PC-9 (cell line): ENCODE data around the gene HSPA4. TPM values are rescaled to one million over a fixed set of nuclear protein-coding genes. Genes with fewer than 3 reads are reported as not detected.

Experiments used
- BruUV-seq: library from RNA; stranded (reverse); fragments of 400-500 nt; replicated peaks from 2 replicates; lab custom pipeline; 2021; lab: Mats Ljungman, UMichigan
- CTCF ChIA-PET: fragments of 300-600 bp; sonication (Branson Sonifier 250); formaldehyde crosslinking; loops from one replicate; lab custom pipeline; 2022; ENCODE audit warnings: antibody characterized with exemption; lab: Charles Lee
- POLR2A ChIA-PET: fragments of 300-600 bp; sonication (Branson Sonifier 250); formaldehyde crosslinking; loops from one replicate; lab custom pipeline; 2022; ENCODE audit warnings: antibody characterized with exemption; ENCODE audit not compliant: unreplicated experiment; lab: Charles Lee
- DNase-seq, 2 experiments: peaks; one replicate each; pipeline versions ENCODE4 v3.0.0 to v3.0.0-alpha.2; 2015 to 2022; ENCODE audit warnings: mixed read lengths in 1 of 2
- H2AFZ ChIP-seq: fragments of 200-600 bp; sonication (generic); 2 replicates; pipeline ENCODE4 v1.8.1; 2017; ENCODE audit warnings: antibody characterized with exemption
- H3F3A ChIP-seq: fragments of 200-600 bp; sonication (generic); 2 replicates; pipeline ENCODE4 v1.8.1; 2017; ENCODE audit warnings: antibody characterized with exemption, mild to moderate bottlenecking, low read depth; ENCODE audit not compliant: insufficient read depth
- H3K27ac ChIP-seq: fragments of 200-600 bp; sonication (generic); 2 replicates; pipeline ENCODE4 v1.6.1; 2016; ENCODE audit warnings: mixed run types
- H3K27me3 ChIP-seq: fragments of 200-600 bp; sonication (generic); 2 replicates; pipeline ENCODE4 v1.6.1; 2016; ENCODE audit warnings: low read depth, mixed run types; ENCODE audit not compliant: insufficient read depth
- H3K36me3 ChIP-seq: fragments of 200-600 bp; sonication (generic); 2 replicates; pipeline ENCODE4 v1.6.1; 2016; ENCODE audit warnings: low read depth, mixed run types
- H3K4me1 ChIP-seq: fragments of 200-600 bp; sonication (generic); replicated peaks from 2 replicates; pipeline ENCODE4 v1.6.1; 2016; ENCODE audit warnings: mixed run types; ENCODE audit not compliant: insufficient read depth
- H3K4me2 ChIP-seq: fragments of 200-600 bp; sonication (generic); 2 replicates; pipeline ENCODE4 v1.6.1; 2017; ENCODE audit warnings: mixed run types
- H3K4me3 ChIP-seq: fragments of 200-600 bp; sonication (generic); 2 replicates; pipeline ENCODE4 v1.6.1; 2016; ENCODE audit warnings: mixed run types
- H3K79me2 ChIP-seq: fragments of 200-600 bp; sonication (generic); 2 replicates; pipeline ENCODE4 v1.6.1; 2017; ENCODE audit warnings: low read depth, mixed run types
- H3K9me2 ChIP-seq: fragments of 200-600 bp; sonication (generic); 2 replicates; pipeline ENCODE4 v1.8.1; 2017; ENCODE audit warnings: mild to moderate bottlenecking; ENCODE audit not compliant: insufficient read depth
- H3K9me3 ChIP-seq: fragments of 200-600 bp; sonication (generic); 2 replicates; pipeline ENCODE4 v1.8.1; 2016; ENCODE audit warnings: low read depth; ENCODE audit not compliant: insufficient read depth
- H4K20me1 ChIP-seq: fragments of 200-600 bp; sonication (generic); 2 replicates; pipeline ENCODE4 v1.8.1; 2017; ENCODE audit not compliant: insufficient read depth
- CTCF ChIP-seq: fragments of 200-600 bp; sonication (generic); conservative IDR thresholded peaks from 2 replicates; pipeline ENCODE4 v1.6.1; 2017; ENCODE audit warnings: mixed run types, antibody characterized with exemption, mild to moderate bottlenecking, moderate library complexity
- EZH2 ChIP-seq: fragments of 200-600 bp; sonication (generic); IDR thresholded peaks from 2 replicates; pipeline ENCODE4 v1.8.0; 2017; ENCODE audit warnings: antibody characterized with exemption, low read depth
- intact Hi-C: fragments of 100-400 bp; cut with micrococcal nuclease; formaldehyde crosslinking; loops from one replicate; pipeline ENCODE4 v1.10.0; 2022; ENCODE audit not compliant: unreplicated experiment
- total RNA-seq: library from RNA; stranded (reverse); gene quantifications from 2 replicates; pipeline ENCODE4 v1.2.3, GENCODE V29; 2021

HSPA4 gene
- total RNA-seq, 1 experiment from 2014 or later: 140 TPM

- Histone ChIP-seq H3K36me3 (peaks cover 31% of the 10 kb centered on the region), H4K20me1 (peaks cover 83% of the 10 kb centered on the region), H3K4me1 (peaks cover 31% of the 10 kb centered on the region), H3K9me3 (no peaks in the 10 kb centered on the region), H3K9me2 (no peaks in the 10 kb centered on the region), H3K27ac (peak overlapping the region; percentile 54), H3K27me3 (no peaks in the 10 kb centered on the region), H3K4me3 (no peak overlapping the region), H2AFZ (no peak overlapping the region), H3K79me2 (peaks cover 90% of the 10 kb centered on the region), H3K4me2 (peak overlapping the region; percentile 29), H3F3A (peaks cover 48% of the 10 kb centered on the region)
- no TSS peak for BruUV-seq
- intact Hi-C loops: no loop called here
- ChIA-PET POLR2A (no interaction called here), CTCF (no interaction called here)
- peak in 1 of 2 experiments; percentile 91 for DNase-seq
- TF ChIP-seq EZH2 (no peak), CTCF (no peak)
These were observed 13.7 kb downstream of the HSPA4 start for GRCh38 chr5:133065471-133065870.

GRCh38 chr5:133066045-133066444 is 14.2 kb downstream of the HSPA4 start:
- Histone ChIP-seq H3K4me3 (no peak overlapping the region), H3K79me2 (peaks cover 85% of the 10 kb centered on the region), H4K20me1 (peaks cover 83% of the 10 kb centered on the region), H3K9me3 (no peaks in the 10 kb centered on the region), H3F3A (peaks cover 52% of the 10 kb centered on the region), H3K4me1 (peaks cover 31% of the 10 kb centered on the region), H3K9me2 (no peaks in the 10 kb centered on the region), H3K27ac (peak overlapping the region; percentile 54), H2AFZ (no peak overlapping the region), H3K4me2 (peak overlapping the region; percentile 10), H3K27me3 (no peaks in the 10 kb centered on the region), H3K36me3 (peaks cover 36% of the 10 kb centered on the region)
- intact Hi-C loops: no loop called here
- TF ChIP-seq CTCF (no peak), EZH2 (no peak)
- no peak for DNase-seq
- CTCF ChIA-PET: no interaction called here
- BruUV-seq: no TSS peak
- POLR2A ChIA-PET: no interaction called here

- no peak for TF ChIP-seq EZH2
- TF ChIP-seq CTCF: no peak
- H2AFZ ChIP-seq: no peak overlapping the region
- H3K27me3 ChIP-seq: no peaks in the 10 kb centered on the region
- H3K27ac ChIP-seq: peak overlapping the region; percentile 48
- H3F3A ChIP-seq: peaks cover 48% of the 10 kb centered on the region
- POLR2A ChIA-PET: interaction anchor here (0.6 kb wide), 1 partner anchor 142 kb away, joined by 3 read pairs; no protein-coding TSS in a partner anchor
- no peak overlapping the region for H3K4me2 ChIP-seq
- peaks cover 76% of the 10 kb centered on the region for H3K36me3 ChIP-seq
- no peaks in the 10 kb centered on the region for H3K9me2 ChIP-seq
- peaks cover 80% of the 10 kb centered on the region for H3K79me2 ChIP-seq
- no peaks in the 10 kb centered on the region for H3K4me1 ChIP-seq
- peaks cover 75% of the 10 kb centered on the region for H4K20me1 ChIP-seq
- no peak overlapping the region for H3K4me3 ChIP-seq
- intact Hi-C loops: no loop called here
- BruUV-seq: no TSS peak
- DNase-seq: no peak
- CTCF ChIA-PET: no interaction called here
- H3K9me3 ChIP-seq: no peaks in the 10 kb centered on the region
These were observed 20.2 kb downstream of the HSPA4 start for GRCh38 chr5:133072021-133072420.
